ENCODE measurements around the gene GALNT16. TPM values are rescaled to one million over a fixed set of nuclear protein-coding genes. Genes with fewer than 3 reads are reported as not detected.
"Not testable (repeated sequence)": the region's sequence is repeated elsewhere in the genome, so short reads cannot be mapped to it uniquely, and the experiment has no call there.

Gene GALNT16
- not detected for polyA plus RNA-seq

GRCh38 chr14:69259527-69260189 lies at the start of gene GALNT16:
Gene GALNT16, plus strand, starts transcription at chr14:69260158. Its CDS starts 133 bp downstream, at chr14:69260291.
- Mint-ChIP-seq H3K4me3 (peak within 1 kb of the TSS in 3 of 4 donors; percentile 77 to 90 (median 89)), H3K27ac (no peak within 1 kb of the TSS), H3K27me3 (peaks cover 52% of the 10 kb centered on the region), H3K36me3 (no peaks in the 10 kb centered on the region), H3K9me3 (no peaks in the 10 kb centered on the region), H3K4me1 (peaks cover 0 to 15% (median 0%) of the 10 kb centered on the region in 3 donors)

GRCh38 chr14:69214393-69214792 lies 45.6 kb upstream of the GALNT16 start:
- Mint-ChIP-seq H3K4me1 (no peaks in the 10 kb centered on the region), H3K36me3 (peaks cover 11% of the 10 kb centered on the region), H3K9me3 (no peaks in the 10 kb centered on the region), H3K27ac (no peak overlapping the region), H3K4me3 (no peak overlapping the region), H3K27me3 (peaks cover 2% of the 10 kb centered on the region)

DNA sequence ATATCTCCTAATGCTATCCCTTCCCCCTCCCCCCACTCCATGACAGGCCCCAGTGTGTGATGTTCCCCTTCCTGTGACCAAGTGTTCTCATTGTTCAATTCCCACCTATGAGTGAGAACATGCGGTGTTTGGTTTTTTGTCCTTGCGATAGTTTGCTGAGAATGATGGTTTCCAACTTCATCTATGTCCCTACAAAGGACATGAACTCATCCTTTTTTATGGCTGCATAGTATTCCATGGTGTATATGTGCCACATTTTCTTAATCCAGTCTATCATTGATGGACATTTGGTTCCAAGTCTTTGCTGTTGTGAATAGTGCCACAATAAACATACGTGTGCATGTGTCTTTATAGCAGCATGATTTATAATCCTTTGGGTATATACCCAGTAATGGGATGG lies 42.3 kb upstream of the GALNT16 start:
- not testable (repeated sequence) for H3K27me3 Mint-ChIP-seq, H3K27ac Mint-ChIP-seq, H3K4me1 Mint-ChIP-seq, H3K9me3 Mint-ChIP-seq, H3K4me3 Mint-ChIP-seq
- H3K36me3 Mint-ChIP-seq = peaks cover 15% of the 10 kb centered on the region

DNA sequence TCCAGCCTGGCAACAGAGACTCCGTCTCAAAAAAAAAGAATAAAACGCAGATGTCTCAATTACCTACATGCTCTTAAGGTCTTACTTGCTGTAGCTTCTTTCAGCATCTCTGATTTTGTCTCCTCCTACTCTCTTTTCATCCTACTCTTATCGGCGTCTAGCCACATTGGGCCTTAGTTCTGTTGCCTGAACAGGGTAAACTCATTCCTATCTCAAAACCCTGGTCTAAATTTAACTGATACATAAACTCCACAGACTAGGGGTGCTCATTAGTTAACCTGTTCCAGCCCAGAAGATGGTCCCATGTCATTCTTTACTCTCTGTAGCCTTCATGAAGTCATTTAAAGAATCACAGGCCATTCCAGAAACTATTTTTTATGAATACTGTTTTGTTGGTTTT lies 35.0 kb upstream of the GALNT16 start:
- Mint-ChIP-seq H3K9me3 (no peaks in the 10 kb centered on the region), H3K4me3 (no peak overlapping the region), H3K27me3 (no peaks in the 10 kb centered on the region), H3K4me1 (no peaks in the 10 kb centered on the region), H3K27ac (no peak overlapping the region), H3K36me3 (peaks cover 5% of the 10 kb centered on the region)

DNA sequence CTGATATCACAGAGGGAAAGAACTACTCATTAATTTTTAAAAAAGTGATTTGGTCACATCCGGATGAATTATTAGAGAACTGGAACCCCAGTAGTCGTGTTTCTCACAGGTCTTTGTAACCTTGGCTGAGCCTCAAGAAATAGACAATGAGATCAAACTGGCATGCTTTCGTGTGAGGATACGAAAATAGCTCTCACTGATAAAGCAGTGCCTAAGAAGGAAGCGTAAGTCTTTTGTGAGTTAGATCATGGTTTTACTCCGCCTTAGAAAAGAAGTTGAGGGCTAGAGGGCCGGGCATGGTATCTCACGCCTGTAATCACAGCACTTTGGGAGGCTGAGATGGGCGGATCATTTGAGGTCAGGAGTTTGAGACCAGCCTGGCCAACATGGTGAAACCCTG lies 33.8 kb upstream of the GALNT16 start:
- H3K27ac Mint-ChIP-seq = no peak overlapping the region

GRCh38 chr14:69226736-69227135 lies 33.2 kb upstream of the GALNT16 start:
- H3K9me3 Mint-ChIP-seq = no peaks in the 10 kb centered on the region
- no peak overlapping the region for H3K4me3 Mint-ChIP-seq
- no peak overlapping the region for H3K27ac Mint-ChIP-seq
- H3K4me1 Mint-ChIP-seq = no peaks in the 10 kb centered on the region
- peaks cover 7% of the 10 kb centered on the region for H3K36me3 Mint-ChIP-seq
- no peaks in the 10 kb centered on the region for H3K27me3 Mint-ChIP-seq

More for the DNA sequence above, 33.8 kb upstream of the GALNT16 start:
- no peak overlapping the region for H3K4me3 Mint-ChIP-seq
- H3K36me3 Mint-ChIP-seq = peaks cover 4% of the 10 kb centered on the region
- no peaks in the 10 kb centered on the region for H3K9me3 Mint-ChIP-seq
- H3K27me3 Mint-ChIP-seq = no peaks in the 10 kb centered on the region
- H3K4me1 Mint-ChIP-seq = no peaks in the 10 kb centered on the region

- Mint-ChIP-seq H3K36me3 (peaks cover 11% of the 10 kb centered on the region), H3K9me3 (no peaks in the 10 kb centered on the region), H3K27ac (no peak overlapping the region), H3K27me3 (no peaks in the 10 kb centered on the region), H3K4me1 (no peaks in the 10 kb centered on the region), H3K4me3 (no peak overlapping the region)
Measured at GRCh38 chr14:69231486-69231885, 28.5 kb upstream of the GALNT16 start.

DNA sequence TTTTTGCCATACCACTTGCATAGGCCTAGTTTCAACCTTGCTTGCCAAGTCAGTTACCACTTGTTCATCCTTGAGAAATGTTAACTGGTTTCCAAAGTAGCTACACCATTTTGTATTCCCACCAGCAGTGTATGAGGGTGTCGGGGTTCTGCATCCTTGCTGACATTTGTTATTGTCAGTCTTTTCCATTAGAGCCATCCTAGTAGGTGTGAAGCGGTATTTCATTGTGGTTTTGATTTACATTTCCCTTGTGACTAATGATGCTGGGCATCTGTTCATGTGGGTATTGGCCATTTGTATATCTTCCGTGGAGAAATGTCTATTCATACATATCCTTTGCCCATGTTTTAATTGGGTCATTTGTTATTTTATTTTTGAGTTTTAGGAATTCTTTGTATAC lies 27.6 kb upstream of the GALNT16 start:
- Mint-ChIP-seq H3K4me3 (no peak overlapping the region), H3K27ac (peak overlapping the region in 1 of 3 donors; percentile 57), H3K36me3 (peaks cover 11% of the 10 kb centered on the region), H3K27me3 (no peaks in the 10 kb centered on the region), H3K9me3 (no peaks in the 10 kb centered on the region), H3K4me1 (no peaks in the 10 kb centered on the region)

DNA sequence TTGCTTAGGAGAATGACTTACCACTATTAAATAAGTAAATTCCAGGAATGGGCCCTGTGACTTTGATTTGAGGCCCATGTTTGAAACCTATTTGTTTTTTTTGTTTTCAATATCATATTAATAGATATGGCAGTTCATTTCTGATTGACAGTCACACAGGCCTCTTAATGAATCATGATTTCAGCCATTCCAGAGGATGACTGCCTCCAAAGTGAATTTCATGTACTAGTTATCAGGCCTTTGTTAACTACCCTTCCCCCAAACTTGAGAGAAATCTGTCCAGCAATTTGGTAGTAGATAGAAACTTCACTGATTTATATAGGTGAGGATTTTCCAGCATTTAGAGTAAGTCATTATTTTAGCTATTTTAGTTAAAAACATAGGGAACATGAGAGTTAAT lies 25.9 kb upstream of the GALNT16 start:
- Mint-ChIP-seq H3K27me3 (no peaks in the 10 kb centered on the region), H3K4me1 (peaks cover 0 to 1% (median 0%) of the 10 kb centered on the region in 3 donors), H3K27ac (no peak overlapping the region), H3K9me3 (no peaks in the 10 kb centered on the region), H3K4me3 (no peak overlapping the region), H3K36me3 (peaks cover 14% of the 10 kb centered on the region)

- no peaks in the 10 kb centered on the region for H3K27me3 Mint-ChIP-seq
- H3K4me1 Mint-ChIP-seq = peaks cover 0 to 1% (median 0%) of the 10 kb centered on the region in 3 donors
- H3K9me3 Mint-ChIP-seq = no peaks in the 10 kb centered on the region
- no peak overlapping the region for H3K27ac Mint-ChIP-seq
- H3K36me3 Mint-ChIP-seq = peaks cover 14% of the 10 kb centered on the region
- no peak overlapping the region for H3K4me3 Mint-ChIP-seq
Measured at GRCh38 chr14:69235708-69236107, 24.2 kb upstream of the GALNT16 start.

GRCh38 chr14:69237142-69237541 lies 22.8 kb upstream of the GALNT16 start:
- no peak overlapping the region for H3K27ac Mint-ChIP-seq
- H3K27me3 Mint-ChIP-seq = no peaks in the 10 kb centered on the region
- no peaks in the 10 kb centered on the region for H3K9me3 Mint-ChIP-seq
- H3K36me3 Mint-ChIP-seq = peaks cover 11% of the 10 kb centered on the region
- H3K4me1 Mint-ChIP-seq = peaks cover 0 to 1% (median 0%) of the 10 kb centered on the region in 3 donors
- no peak overlapping the region for H3K4me3 Mint-ChIP-seq

DNA sequence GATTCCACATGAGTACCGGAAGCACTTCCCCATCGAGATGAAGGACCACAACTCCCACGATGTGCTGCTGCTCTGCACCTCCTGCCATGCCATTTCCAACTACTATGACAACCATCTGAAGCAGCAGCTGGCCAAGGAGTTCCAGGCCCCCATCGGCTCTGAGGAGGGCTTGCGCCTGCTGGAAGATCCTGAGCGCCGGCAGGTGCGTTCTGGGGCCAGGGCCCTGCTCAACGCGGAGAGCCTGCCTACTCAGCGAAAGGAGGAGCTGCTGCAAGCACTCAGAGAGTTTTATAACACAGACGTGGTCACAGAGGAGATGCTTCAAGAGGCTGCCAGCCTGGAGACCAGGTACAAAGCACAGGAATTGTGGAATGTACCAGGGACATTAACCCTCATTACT lies 22.4 kb upstream of the GALNT16 start:
- no peak overlapping the region for H3K27ac Mint-ChIP-seq
- H3K27me3 Mint-ChIP-seq = no peaks in the 10 kb centered on the region
- H3K36me3 Mint-ChIP-seq = peaks cover 9% of the 10 kb centered on the region
- H3K4me3 Mint-ChIP-seq = no peak overlapping the region
- peaks cover 0 to 2% (median 1%) of the 10 kb centered on the region in 3 donors for H3K4me1 Mint-ChIP-seq
- H3K9me3 Mint-ChIP-seq = no peaks in the 10 kb centered on the region

GRCh38 chr14:69238883-69239282 lies 21.1 kb upstream of the GALNT16 start:
- H3K27me3 Mint-ChIP-seq = no peaks in the 10 kb centered on the region
- H3K36me3 Mint-ChIP-seq = peaks cover 7% of the 10 kb centered on the region
- H3K4me1 Mint-ChIP-seq = peaks cover 0 to 6% (median 1%) of the 10 kb centered on the region in 3 donors
- no peak overlapping the region for H3K4me3 Mint-ChIP-seq
- no peak overlapping the region for H3K27ac Mint-ChIP-seq
- no peaks in the 10 kb centered on the region for H3K9me3 Mint-ChIP-seq

DNA sequence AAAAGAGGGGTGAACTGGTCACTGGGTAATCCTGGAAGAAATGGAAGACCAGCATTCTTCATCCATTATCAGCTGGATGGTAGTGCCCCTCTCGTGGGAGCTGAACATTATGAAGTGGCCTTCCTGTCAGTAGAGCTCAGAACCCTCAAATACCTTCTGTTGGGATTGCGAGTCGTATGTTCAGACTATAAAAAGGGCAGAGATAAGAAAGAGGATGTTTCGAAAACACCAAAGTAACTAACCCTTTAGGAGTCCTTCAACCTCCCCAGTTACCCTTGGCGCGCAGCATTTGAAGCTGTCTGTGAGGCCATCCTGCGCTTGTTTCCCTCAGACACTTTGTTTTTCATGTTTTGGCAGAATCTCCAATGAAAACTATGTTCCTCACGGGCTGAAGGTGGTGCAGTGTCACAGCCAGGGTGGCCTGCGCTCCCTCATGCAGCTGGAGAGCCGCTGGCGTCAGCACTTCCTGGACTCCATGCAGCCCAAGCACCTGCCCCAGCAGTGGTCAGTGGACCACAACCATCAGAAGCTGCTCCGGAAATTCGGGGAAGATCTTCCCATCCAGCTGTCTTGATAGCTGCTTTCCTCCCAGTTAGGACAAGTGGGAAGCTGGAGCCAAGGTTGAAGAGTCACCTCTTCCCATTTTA lies 19.3 kb upstream of the GALNT16 start:
- Mint-ChIP-seq H3K27ac (no peak overlapping the region), H3K27me3 (no peaks in the 10 kb centered on the region), H3K36me3 (peaks cover 3% of the 10 kb centered on the region), H3K4me3 (no peak overlapping the region), H3K4me1 (peaks cover 0 to 6% (median 1%) of the 10 kb centered on the region in 3 donors), H3K9me3 (no peaks in the 10 kb centered on the region)

DNA sequence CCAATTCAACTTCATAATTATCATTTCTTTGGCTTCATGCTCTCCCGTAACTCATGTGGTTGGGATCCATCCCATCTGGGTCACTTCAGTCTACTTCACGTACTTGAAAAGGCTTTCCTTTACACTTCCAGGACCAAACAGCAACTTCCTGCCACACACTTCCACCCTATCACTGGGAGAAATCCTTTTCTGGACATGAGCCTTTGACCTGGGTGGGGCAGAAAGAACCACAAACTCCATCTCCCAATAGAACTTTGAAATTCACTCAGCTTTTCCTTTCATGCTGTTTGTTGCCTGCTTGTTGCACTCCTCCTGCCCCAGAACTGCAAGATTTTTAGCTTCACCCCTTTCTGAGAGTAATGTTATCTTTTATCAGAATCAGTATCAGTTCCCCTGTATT lies 18.4 kb upstream of the GALNT16 start:
- no peak overlapping the region for H3K4me3 Mint-ChIP-seq
- H3K9me3 Mint-ChIP-seq = no peaks in the 10 kb centered on the region
- peaks cover 4% of the 10 kb centered on the region for H3K36me3 Mint-ChIP-seq
- H3K27ac Mint-ChIP-seq = no peak overlapping the region
- no peaks in the 10 kb centered on the region for H3K27me3 Mint-ChIP-seq
- peaks cover 0 to 6% (median 1%) of the 10 kb centered on the region in 3 donors for H3K4me1 Mint-ChIP-seq
